HG03060 (cell line): Measurements from ENCODE around the gene MTUS2.

Experiments used
- ATAC-seq: cut with Tn5 transposase; IDR thresholded peaks from one replicate; pipeline ENCODE4 v1.9.1; 2021; ENCODE audit warnings: low read depth, moderate number of reproducible peaks; ENCODE audit not compliant: unreplicated experiment

The MTUS2 gene

GRCh38 chr13:29154390-29154789 lies 334.3 kb downstream of the MTUS2 start:
- ATAC-seq, result no peak

GRCh38 chr13:29156136-29156535 lies 336.0 kb downstream of the MTUS2 start:
- ATAC-seq, result no peak

GRCh38 chr13:29159871-29160270 lies 339.7 kb downstream of the MTUS2 start:
- ATAC-seq, result no peak

- ATAC-seq, result no peak
These were observed 340.7 kb downstream of the MTUS2 start for GRCh38 chr13:29160862-29161261.

- no peak for ATAC-seq
These were observed 341.5 kb downstream of the MTUS2 start for GRCh38 chr13:29161676-29162075.

GRCh38 chr13:29162638-29163235 lies 342.6 kb downstream of the MTUS2 start:
- no peak for ATAC-seq

GRCh38 chr13:29164116-29164515 lies 344.0 kb downstream of the MTUS2 start:
- no peak for ATAC-seq

- ATAC-seq, result no peak
These were observed 345.1 kb downstream of the MTUS2 start for GRCh38 chr13:29165216-29165615.

- ATAC-seq, result no peak
These were observed 345.7 kb downstream of the MTUS2 start for GRCh38 chr13:29165840-29166239.

- ATAC-seq, result no peak
These were observed 350.4 kb downstream of the MTUS2 start for GRCh38 chr13:29170436-29171082.

- no peak for ATAC-seq
These were observed 351.1 kb downstream of the MTUS2 start for GRCh38 chr13:29171244-29171643.

- no peak for ATAC-seq
These were observed 354.0 kb downstream of the MTUS2 start for GRCh38 chr13:29174093-29174492.

- ATAC-seq, result no peak
These were observed 355.2 kb downstream of the MTUS2 start for GRCh38 chr13:29175250-29175873.

GRCh38 chr13:29180055-29180454 lies 359.9 kb downstream of the MTUS2 start:
- ATAC-seq, result no peak

- ATAC-seq, result no peak
These were observed 362.1 kb downstream of the MTUS2 start for GRCh38 chr13:29182216-29182615.

GRCh38 chr13:29185926-29186325 lies 365.8 kb downstream of the MTUS2 start:
- ATAC-seq, result no peak

GRCh38 chr13:29187584-29187983 lies 367.4 kb downstream of the MTUS2 start:
- no peak for ATAC-seq

GRCh38 chr13:29190298-29190697 lies 370.2 kb downstream of the MTUS2 start:
- no peak for ATAC-seq

- no peak for ATAC-seq
These were observed 372.9 kb downstream of the MTUS2 start for GRCh38 chr13:29193083-29193482.

GRCh38 chr13:29195456-29195855 lies 375.3 kb downstream of the MTUS2 start:
- ATAC-seq, result no peak

GRCh38 chr13:29196409-29197074 lies 376.4 kb downstream of the MTUS2 start:
- peak; percentile 68 for ATAC-seq
